HG02938 (cell line): ENCODE results near the gene TIMM22.

Source experiments
- ATAC-seq: cut with Tn5 transposase; IDR thresholded peaks from one replicate; pipeline ENCODE4 v1.9.1; 2021; ENCODE audit warnings: mild to moderate bottlenecking, moderate library complexity; ENCODE audit not compliant: unreplicated experiment

Gene TIMM22

GRCh38 chr17:1018547-1018946 lies 21.6 kb downstream of the TIMM22 start:
- ATAC-seq = no peak

GRCh38 chr17:1019451-1019850 lies 22.5 kb downstream of the TIMM22 start:
- ATAC-seq = no peak

GRCh38 chr17:1021147-1021546 lies 24.2 kb downstream of the TIMM22 start:
- ATAC-seq = no peak

- ATAC-seq = no peak
Measured at GRCh38 chr17:1022278-1023024, 25.5 kb downstream of the TIMM22 start.

- no peak for ATAC-seq
Measured at GRCh38 chr17:1024076-1024475, 27.1 kb downstream of the TIMM22 start.

GRCh38 chr17:1025733-1026598 lies 29.0 kb downstream of the TIMM22 start:
- ATAC-seq = no peak

GRCh38 chr17:1026599-1026975 lies 29.7 kb downstream of the TIMM22 start:
- no peak for ATAC-seq

- no peak for ATAC-seq
Measured at GRCh38 chr17:1027044-1027443, 30.1 kb downstream of the TIMM22 start.

GRCh38 chr17:1029196-1029921 lies 32.4 kb downstream of the TIMM22 start:
- no peak for ATAC-seq

GRCh38 chr17:1029922-1030644 lies 33.2 kb downstream of the TIMM22 start:
- no peak for ATAC-seq

- ATAC-seq = no peak
Measured at GRCh38 chr17:1030684-1031532, 34.0 kb downstream of the TIMM22 start.

GRCh38 chr17:1031711-1032110 lies 34.8 kb downstream of the TIMM22 start:
- ATAC-seq = no peak

- no peak for ATAC-seq
Measured at GRCh38 chr17:1032391-1032790, 35.5 kb downstream of the TIMM22 start.

GRCh38 chr17:1033503-1033902 lies 36.6 kb downstream of the TIMM22 start:
- no peak for ATAC-seq

GRCh38 chr17:1034652-1035210 lies 37.8 kb downstream of the TIMM22 start:
- ATAC-seq = no peak

- no peak for ATAC-seq
Measured at GRCh38 chr17:1035546-1036170, 38.7 kb downstream of the TIMM22 start.

GRCh38 chr17:1036171-1036844 lies 39.4 kb downstream of the TIMM22 start:
- ATAC-seq = no peak

GRCh38 chr17:1036845-1037237 lies 39.9 kb downstream of the TIMM22 start:
- no peak for ATAC-seq
